HUDEP-2 (cell line): ENCODE measurements around the gene SMAD6.
A peak's percentile ranks its signal among the peaks of the same experiment; 100 is the strongest.

ENCODE experiments used
- DNase-seq, 76 experiments: peaks; one replicate each; lab custom pipeline; 2025; ENCODE audit not compliant: unreplicated experiment in 76 of 76; lab: John Stamatoyannopoulos, UW

Gene SMAD6

GRCh38 chr15:66718220-66718988 is 16.4 kb downstream of the SMAD6 start:
- no peak for DNase-seq

- DNase-seq, result no peak
Measured at GRCh38 chr15:66719471-66719870, 17.4 kb downstream of the SMAD6 start.

- peak in 24 of 76 experiments; percentile 8 to 63 (median 25) for DNase-seq
Measured at GRCh38 chr15:66720206-66721010, 18.4 kb downstream of the SMAD6 start.

- DNase-seq, result no peak
Measured at GRCh38 chr15:66721020-66721419, 19.0 kb downstream of the SMAD6 start.

GRCh38 chr15:66721501-66721937 is 19.5 kb downstream of the SMAD6 start:
- peak in 51 of 76 experiments; percentile 2 to 72 (median 32) for DNase-seq

GRCh38 chr15:66721954-66722353 is 19.9 kb downstream of the SMAD6 start:
- no peak for DNase-seq

GRCh38 chr15:66722757-66723540 is 20.9 kb downstream of the SMAD6 start:
- DNase-seq, result no peak

- DNase-seq, result no peak
Measured at GRCh38 chr15:66723826-66724731, 22.0 kb downstream of the SMAD6 start.

GRCh38 chr15:66724732-66725463 is 22.9 kb downstream of the SMAD6 start:
- DNase-seq, result no peak

GRCh38 chr15:66725464-66725785 is 23.4 kb downstream of the SMAD6 start:
- no peak for DNase-seq

- no peak for DNase-seq
Measured at GRCh38 chr15:66726386-66726785, 24.4 kb downstream of the SMAD6 start.

- DNase-seq, result no peak
Measured at GRCh38 chr15:66729331-66729951, 27.4 kb downstream of the SMAD6 start.

GRCh38 chr15:66730168-66731021 is 28.4 kb downstream of the SMAD6 start:
- no peak for DNase-seq

- no peak for DNase-seq
Measured at GRCh38 chr15:66733976-66734375, 31.9 kb downstream of the SMAD6 start.

- DNase-seq, result no peak
Measured at GRCh38 chr15:66734961-66735908, 33.2 kb downstream of the SMAD6 start.

GRCh38 chr15:66735909-66736305 is 33.9 kb downstream of the SMAD6 start:
- DNase-seq, result no peak
